Head of caudate nucleus (tissue), 42 donors: Measurements from ENCODE around the gene HAUS6.
A peak's percentile ranks its signal among the peaks of the same experiment; 100 is the strongest.
"Not testable (repeated sequence)": the region's sequence is repeated elsewhere in the genome, so short reads cannot be mapped to it uniquely, and the experiment has no call there.

Source experiments
- DNase-seq, 42 donors: peaks; one replicate each; pipeline versions ENCODE4 v3.0.0 to v3.0.0-alpha.2; 2020 to 2021; ENCODE audit warnings: mixed read lengths in 7 of 42
- intact Hi-C: fragments of 100-400 bp; cut with DNase I; formaldehyde crosslinking; loops from one replicate; pipeline ENCODE4 v1.15.0; 2022

The HAUS6 gene

GRCh38 chr9:19050637-19051591 is 51.8 kb downstream of the HAUS6 start:
- no peak for DNase-seq
- intact Hi-C loops, result loop anchor here (10.0 kb wide), 1 partner anchor 324 kb away; no protein-coding TSS in a partner anchor

- intact Hi-C loops, result loop anchor here (2.0 to 10.0 kb wide), 4 partner anchors 53 to 407 kb away; partner anchors contain the start of gene HAUS6
- DNase-seq, result peak in 21 of 42 donors; percentile 11 to 60 (median 27)
These were observed 52.6 kb downstream of the HAUS6 start for GRCh38 chr9:19049917-19050636.

- intact Hi-C loops, result loop anchor here (2.0 to 5.0 kb wide), 3 partner anchors 54 to 408 kb away; partner anchors contain the start of gene HAUS6
- DNase-seq, result peak; percentile 88 to 97 (median 95)
These were observed 53.5 kb downstream of the HAUS6 start, which contains the start of gene RRAGA for GRCh38 chr9:19048966-19049916. RRAGA (plus strand) TSS chr9:19049427; CDS start chr9:19049660, 233 bp downstream.

- DNase-seq, result no peak
- intact Hi-C loops, result no loop called here
These were observed 66.1 kb downstream of the HAUS6 start for GRCh38 chr9:19036611-19037010.

- DNase-seq, result no peak
- intact Hi-C loops, result no loop called here
These were observed 69.7 kb downstream of the HAUS6 start, which contains the start of gene SAXO1 for GRCh38 chr9:19033015-19033414. SAXO1 (minus strand) TSS chr9:19033209; CDS start chr9:19032908, 301 bp downstream.

- no peak for DNase-seq
- intact Hi-C loops, result no loop called here
These were observed 70.3 kb downstream of the HAUS6 start for GRCh38 chr9:19032406-19032805.

GRCh38 chr9:19030899-19031298 is 71.8 kb downstream of the HAUS6 start:
- no peak for DNase-seq
- intact Hi-C loops, result no loop called here

GRCh38 chr9:19028835-19029451 is 73.8 kb downstream of the HAUS6 start:
- DNase-seq, result peak in 30 of 42 donors; percentile 15 to 81 (median 54)
- intact Hi-C loops, result loop anchor here (5.0 kb wide), 1 partner anchor 777 kb away; no protein-coding TSS in a partner anchor

- DNase-seq, result no peak
- intact Hi-C loops, result loop anchor here (5.0 kb wide), 1 partner anchor 776 kb away; no protein-coding TSS in a partner anchor
These were observed 74.9 kb downstream of the HAUS6 start for GRCh38 chr9:19027825-19028224.

GRCh38 chr9:19026375-19026774 is 76.3 kb downstream of the HAUS6 start:
- DNase-seq, result peak in 5 of 42 donors; percentile 22 to 53 (median 31)
- intact Hi-C loops, result loop anchor here (5.0 kb wide), 1 partner anchor 774 kb away; no protein-coding TSS in a partner anchor

- no peak for DNase-seq
- intact Hi-C loops, result no loop called here
These were observed 79.6 kb downstream of the HAUS6 start for GRCh38 chr9:19023078-19023477.

- intact Hi-C loops, result no loop called here
- no peak for DNase-seq
These were observed 80.5 kb downstream of the HAUS6 start for GRCh38 chr9:19022206-19022605.

GRCh38 chr9:19021649-19022048 is 81.1 kb downstream of the HAUS6 start:
- intact Hi-C loops, DNase-seq: not testable (repeated sequence)

GRCh38 chr9:19020886-19021455 is 81.7 kb downstream of the HAUS6 start:
- intact Hi-C loops, result no loop called here
- no peak for DNase-seq

GRCh38 chr9:19018201-19018600 is 84.5 kb downstream of the HAUS6 start:
- no peak for DNase-seq
- intact Hi-C loops, result no loop called here

GRCh38 chr9:19009391-19009965 is 93.2 kb downstream of the HAUS6 start:
- intact Hi-C loops, result no loop called here
- DNase-seq, result no peak
